Astrocyte of the hippocampus (primary cell): ENCODE measurements around the gene INS.

Source experiments
- DNase-seq: peaks from one replicate; pipeline ENCODE4 v3.0.0; 2011; ENCODE audit warnings: low read depth, low spot score

Gene INS

DNA sequence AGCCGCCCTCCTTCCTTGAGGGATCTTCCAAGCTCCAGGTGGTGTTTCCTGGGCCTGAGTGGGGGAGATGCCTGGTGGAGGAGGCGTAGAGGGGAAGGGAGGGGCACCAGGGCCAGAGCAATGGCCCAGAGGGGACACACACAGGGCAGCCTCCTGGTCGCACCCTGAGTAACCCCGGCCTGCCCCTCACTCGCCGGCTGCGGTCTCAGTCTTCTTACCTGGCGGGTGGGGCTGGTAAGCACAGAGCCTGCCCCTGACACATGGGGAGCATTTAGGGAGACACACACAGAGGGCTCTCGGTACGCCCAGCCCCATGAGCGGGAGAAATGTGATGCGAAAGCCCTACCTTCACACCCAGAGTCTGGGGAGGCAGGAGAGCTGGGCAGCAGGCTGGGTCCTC, 45.7 kb downstream of the INS start:
- DNase-seq = no peak

DNA sequence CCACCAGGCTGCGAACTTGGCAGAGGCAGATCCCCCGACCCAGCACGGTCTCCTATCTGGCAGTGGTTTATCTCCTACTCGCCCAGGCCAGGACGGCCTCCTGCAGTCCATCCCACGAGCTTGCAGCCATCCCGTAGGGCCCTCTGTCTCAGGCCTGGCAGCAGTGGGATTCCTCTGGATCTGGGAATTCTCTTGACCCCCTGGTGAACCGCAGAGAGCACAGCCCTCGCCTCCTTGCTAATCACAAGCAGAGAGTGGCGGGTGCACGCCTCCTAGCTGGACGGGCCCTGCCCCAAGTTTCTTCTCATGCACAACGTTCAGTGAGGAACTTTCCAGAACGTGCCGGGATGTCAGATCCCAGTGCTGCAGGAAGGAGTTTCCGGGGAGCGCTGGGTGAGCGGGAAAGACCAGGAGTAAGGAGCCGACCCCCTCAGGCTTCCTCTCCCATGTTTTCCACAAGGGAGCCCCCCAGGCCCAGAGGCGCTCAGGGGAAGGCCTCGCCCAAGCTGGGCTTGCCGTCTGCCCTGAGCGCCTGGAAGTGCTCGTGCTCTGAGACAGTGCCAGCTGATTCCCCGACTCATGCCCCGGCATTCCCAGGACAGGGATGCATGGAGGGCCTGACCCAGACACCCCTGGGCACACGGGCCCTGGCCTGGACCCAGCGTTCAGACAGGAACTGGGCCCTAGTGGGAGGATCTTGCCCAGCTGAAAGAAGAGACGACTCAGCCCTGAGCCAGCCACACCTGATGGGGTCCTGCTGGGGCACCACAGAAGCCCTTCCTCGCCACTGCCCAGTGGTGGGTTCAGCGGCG, 46.4 kb downstream of the INS start:
- DNase-seq = no peak

DNA sequence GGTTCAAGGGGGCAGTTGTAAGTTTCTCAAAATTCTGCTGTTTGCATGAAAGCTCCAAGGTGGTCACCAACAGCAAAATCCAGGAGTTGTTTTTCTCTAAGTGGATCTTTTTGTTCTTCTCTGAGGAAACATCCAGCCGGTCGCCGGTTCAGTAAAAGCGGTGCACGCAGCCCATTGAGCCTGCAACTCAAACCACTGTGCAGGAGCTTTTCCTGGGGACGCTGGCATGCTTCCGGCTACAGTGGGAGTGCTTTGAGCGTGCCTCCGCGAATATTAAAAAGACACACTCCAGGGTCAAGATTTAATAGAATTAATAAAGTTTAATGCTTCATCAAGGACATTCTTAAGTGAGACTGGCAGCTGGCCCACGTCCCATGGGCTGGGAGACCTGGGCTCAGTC, 47.2 kb downstream of the INS start:
- DNase-seq = no peak

DNA sequence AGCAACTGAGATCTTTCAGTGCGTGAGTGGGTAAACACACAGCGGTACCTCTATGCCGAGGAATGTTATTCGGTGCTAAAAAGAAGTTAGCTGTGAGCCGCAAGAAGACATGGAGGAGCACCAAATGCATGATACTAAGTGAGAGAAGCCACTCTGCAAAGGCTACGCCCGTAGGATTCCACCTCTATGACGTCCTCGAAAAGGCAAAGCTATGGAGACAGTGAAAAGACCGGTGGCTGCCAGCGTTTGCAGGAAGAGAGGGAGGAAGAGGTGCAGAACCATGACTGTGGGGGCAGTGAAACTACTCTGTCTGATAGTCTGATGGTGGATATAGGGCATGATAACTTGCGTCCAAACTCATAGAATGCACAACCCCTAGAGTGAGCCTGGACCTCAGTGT, 50.5 kb downstream of the INS start:
- DNase-seq = no peak
